HFFc6 (cell line): ENCODE measurements around the gene SLC51A. TPM values are rescaled to one million over a fixed set of nuclear protein-coding genes. Genes with fewer than 3 reads are reported as not detected.

Experiments
- DNase-seq: peaks from one replicate; pipeline ENCODE4 v3.0.0-alpha.2; 2018
- H3K27ac Mint-ChIP-seq: 2 replicates; pipeline ENCODE4 v1.8.0; 2020; ENCODE audit warnings: mild to moderate bottlenecking, mixed read lengths
- H3K27me3 Mint-ChIP-seq: 2 replicates; pipeline ENCODE4 v1.8.0; 2021; ENCODE audit warnings: mild to moderate bottlenecking, moderate library complexity, mixed read lengths; ENCODE audit not compliant: insufficient read depth
- H3K36me3 Mint-ChIP-seq: 2 replicates; pipeline ENCODE4 v1.8.0; 2021; ENCODE audit warnings: low read depth, mixed read lengths
- H3K4me1 Mint-ChIP-seq: 2 replicates; pipeline ENCODE4 v1.8.0; 2020; ENCODE audit warnings: low read depth, mixed read lengths
- H3K4me3 Mint-ChIP-seq: 2 replicates; pipeline ENCODE4 v1.8.0; 2020; ENCODE audit warnings: mild to moderate bottlenecking, moderate library complexity, mixed read lengths
- H3K9me3 Mint-ChIP-seq: 2 replicates; pipeline ENCODE4 v1.8.0; 2020; ENCODE audit warnings: mild to moderate bottlenecking, mixed read lengths
- CTCF ChIP-seq: fragments of 200-600 bp; sonication (generic); IDR thresholded peaks from 2 replicates; pipeline ENCODE4 v1.5.0; 2021; ENCODE audit warnings: antibody characterized with exemption, mild to moderate bottlenecking
- total RNA-seq, 6 experiments: library from RNA; stranded (reverse); fragmentation: NEBNext Ultra II Directional; extraction: Animal tissue kit (Norgen Biotek cat#: 25700); gene quantifications; 2 replicates in 1 of 6; 3 replicates in 5 of 6; pipeline ENCODE4 v1.2.3, GENCODE V29; 2021

SLC51A gene
- total RNA-seq, 6 experiments from 2014 or later = not detected

- peak overlapping the region; percentile 44; the same call in 1 of the 2 replicates for H3K4me3 Mint-ChIP-seq
- no peak overlapping the region for H3K27ac Mint-ChIP-seq
- no peak for DNase-seq
- no peaks in the 10 kb centered on the region for H3K4me1 Mint-ChIP-seq
- peaks cover 24% of the 10 kb centered on the region for H3K27me3 Mint-ChIP-seq
- no peaks in the 10 kb centered on the region for H3K9me3 Mint-ChIP-seq
- TF ChIP-seq CTCF = no peak
- no peaks in the 10 kb centered on the region for H3K36me3 Mint-ChIP-seq
Measured at GRCh38 chr3:196186651-196187573, 29.4 kb upstream of the SLC51A start.

- Mint-ChIP-seq H3K27me3 (peaks cover 15% of the 10 kb centered on the region; the same call in 1 of the 2 replicates), H3K9me3 (no peaks in the 10 kb centered on the region), H3K27ac (no peak overlapping the region), H3K36me3 (no peaks in the 10 kb centered on the region), H3K4me1 (no peaks in the 10 kb centered on the region), H3K4me3 (no peak overlapping the region)
- TF ChIP-seq CTCF = no peak
- no peak for DNase-seq
Measured at GRCh38 chr3:196189566-196190347, 26.6 kb upstream of the SLC51A start.

- no peak for DNase-seq
- H3K27me3 Mint-ChIP-seq = peaks cover 10% of the 10 kb centered on the region; the same call in 1 of the 2 replicates
- no peak for TF ChIP-seq CTCF
Measured at GRCh38 chr3:196192036-196192523, 24.3 kb upstream of the SLC51A start.

GRCh38 chr3:196192524-196193051 lies 23.7 kb upstream of the SLC51A start:
- no peak overlapping the region for H3K4me3 Mint-ChIP-seq
- H3K27ac Mint-ChIP-seq = no peak overlapping the region

More at GRCh38 chr3:196192036-196192523, 24.3 kb upstream of the SLC51A start:
- H3K4me3 Mint-ChIP-seq = no peak overlapping the region
- no peaks in the 10 kb centered on the region for H3K4me1 Mint-ChIP-seq
- no peaks in the 10 kb centered on the region for H3K9me3 Mint-ChIP-seq
- H3K27ac Mint-ChIP-seq = no peak overlapping the region
- no peaks in the 10 kb centered on the region for H3K36me3 Mint-ChIP-seq

More at GRCh38 chr3:196192524-196193051, 23.7 kb upstream of the SLC51A start:
- DNase-seq = no peak
- Mint-ChIP-seq H3K4me1 (no peaks in the 10 kb centered on the region), H3K36me3 (no peaks in the 10 kb centered on the region), H3K9me3 (no peaks in the 10 kb centered on the region), H3K27me3 (peaks cover 8% of the 10 kb centered on the region; the same call in 1 of the 2 replicates)
- TF ChIP-seq CTCF = no peak
